Endodermal cell (in vitro differentiated cells): ENCODE data around the gene CLCNKB. TPM values are rescaled to one million over a fixed set of nuclear protein-coding genes. Genes with fewer than 3 reads are reported as not detected.

Source experiments
- DNase-seq: peaks from one replicate; pipeline ENCODE4 v3.0.0-alpha.2; 2017
- H3K27ac ChIP-seq: 2 replicates; pipeline ENCODE4 v1.5.1; 2013; ENCODE audit warnings: mild to moderate bottlenecking, low read depth, low read length, moderate library complexity
- H3K27me3 ChIP-seq: 2 replicates; pipeline ENCODE4 v1.6.1; 2013; ENCODE audit warnings: mild to moderate bottlenecking, low read length, moderate library complexity; ENCODE audit not compliant: insufficient read depth, control insufficient read depth, poor library complexity, severe bottlenecking
- H3K36me3 ChIP-seq: 2 replicates; pipeline ENCODE4 v1.7.0; 2013; ENCODE audit warnings: mild to moderate bottlenecking, low read length, moderate library complexity; ENCODE audit not compliant: control insufficient read depth, insufficient read depth
- H3K4me1 ChIP-seq: one replicate; pipeline ENCODE4 v1.7.0; 2013; ENCODE audit warnings: low read length; ENCODE audit not compliant: control insufficient read depth, insufficient read depth
- H3K4me3 ChIP-seq: 2 replicates; pipeline ENCODE4 v1.5.1; 2013; ENCODE audit warnings: mild to moderate bottlenecking, low read length, moderate library complexity
- H3K9ac ChIP-seq: 2 replicates; pipeline ENCODE4 v1.6.1; 2013; ENCODE audit warnings: mild to moderate bottlenecking, low read length, moderate library complexity; ENCODE audit not compliant: poor library complexity, severe bottlenecking; ENCODE audit errors: extremely low read depth
- H3K9me3 ChIP-seq: 2 replicates; pipeline ENCODE4 v1.6.1; 2013; ENCODE audit warnings: mild to moderate bottlenecking, low read length, moderate library complexity; ENCODE audit not compliant: control insufficient read depth
- H3K27ac Mint-ChIP-seq: 2 replicates; pipeline ENCODE4 v1.8.0; 2020; ENCODE audit warnings: mixed read lengths
- H3K27me3 Mint-ChIP-seq: 2 replicates; pipeline ENCODE4 v1.8.0; 2021; ENCODE audit warnings: mild to moderate bottlenecking, mixed read lengths; ENCODE audit not compliant: insufficient read depth
- H3K36me3 Mint-ChIP-seq: 2 replicates; pipeline ENCODE4 v1.8.0; 2020; ENCODE audit warnings: low read depth, mixed read lengths
- H3K4me1 Mint-ChIP-seq: 2 replicates; pipeline ENCODE4 v1.8.0; 2020; ENCODE audit warnings: mixed read lengths
- H3K4me3 Mint-ChIP-seq: 2 replicates; pipeline ENCODE4 v1.8.0; 2020; ENCODE audit warnings: mild to moderate bottlenecking, moderate library complexity, mixed read lengths
- H3K9me3 Mint-ChIP-seq: 2 replicates; pipeline ENCODE4 v1.8.0; 2020; ENCODE audit warnings: mild to moderate bottlenecking, mixed read lengths
- CTCF ChIP-seq: fragments of 200-600 bp; sonication (generic); conservative IDR thresholded peaks from 2 replicates; pipeline ENCODE4 v1.5.0; 2021; ENCODE audit warnings: antibody characterized with exemption, mild to moderate bottlenecking
- WGBS, 2 experiments: methylation state at CpG; one replicate each; pipeline versions ENCODE4 v1.1.5 to v1.1.7; 2013; ENCODE audit warnings: missing lambda C conversion rate in 2 of 2, mixed read lengths in 1 of 2; ENCODE audit not compliant: insufficient coverage in 1 of 2, insufficient read length in 1 of 2; 5-methylcytosine and 5-hydroxymethylcytosine counted together
- total RNA-seq, 2 donors: library from RNA; stranded (reverse); fragmentation: NEBNext Ultra II Directional in 1 of 2; extraction: Animal tissue kit (Norgen Biotek cat#: 25700) in 1 of 2; gene quantifications; 2 replicates in 1 of 2; 3 replicates in 1 of 2; pipeline ENCODE4 v1.2.1, GENCODE V29; 2021

CLCNKB gene
- total RNA-seq, 2 donors from 2014 or later = 3.6 to 3.7 TPM

DNA sequence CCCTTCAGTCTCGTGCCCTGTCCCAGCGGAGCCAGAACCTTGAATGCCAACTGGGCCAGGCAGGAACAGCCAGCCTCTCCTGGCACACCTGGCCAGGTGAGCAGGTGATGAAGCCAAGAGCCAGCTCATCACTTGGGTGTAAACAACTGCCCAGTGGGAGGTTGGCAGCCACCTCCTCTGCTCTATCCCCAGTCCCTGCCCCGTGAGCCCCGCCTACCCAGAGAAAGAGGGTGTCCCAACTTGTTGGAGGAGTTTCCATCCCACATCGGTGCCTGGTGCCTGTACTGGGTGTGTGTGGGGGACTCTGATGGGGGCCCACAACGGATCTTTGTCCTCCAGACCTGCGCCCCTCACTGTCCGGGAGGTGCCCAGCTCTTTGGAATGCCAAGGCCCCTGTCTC is 47.7 kb downstream of the CLCNKB start:
- Histone ChIP-seq H3K9ac (no peak overlapping the region), H3K27me3 (no peaks in the 10 kb centered on the region), H3K36me3 (no peaks in the 10 kb centered on the region), H3K4me1 (peaks cover 6% of the 10 kb centered on the region), H3K9me3 (no peaks in the 10 kb centered on the region), H3K27ac (no peak overlapping the region), H3K4me3 (no peak overlapping the region)
- Mint-ChIP-seq H3K4me1 (peaks cover 14% of the 10 kb centered on the region), H3K4me3 (no peak overlapping the region), H3K27ac (no peak overlapping the region), H3K9me3 (no peaks in the 10 kb centered on the region), H3K36me3 (no peaks in the 10 kb centered on the region), H3K27me3 (peaks cover 5% of the 10 kb centered on the region)
- WGBS, 2 experiments = 90 to 100% methylated on average over 2 to 8 of the region's 8 CpGs
- DNase-seq = peak; percentile 55
- TF ChIP-seq CTCF = no peak

DNA sequence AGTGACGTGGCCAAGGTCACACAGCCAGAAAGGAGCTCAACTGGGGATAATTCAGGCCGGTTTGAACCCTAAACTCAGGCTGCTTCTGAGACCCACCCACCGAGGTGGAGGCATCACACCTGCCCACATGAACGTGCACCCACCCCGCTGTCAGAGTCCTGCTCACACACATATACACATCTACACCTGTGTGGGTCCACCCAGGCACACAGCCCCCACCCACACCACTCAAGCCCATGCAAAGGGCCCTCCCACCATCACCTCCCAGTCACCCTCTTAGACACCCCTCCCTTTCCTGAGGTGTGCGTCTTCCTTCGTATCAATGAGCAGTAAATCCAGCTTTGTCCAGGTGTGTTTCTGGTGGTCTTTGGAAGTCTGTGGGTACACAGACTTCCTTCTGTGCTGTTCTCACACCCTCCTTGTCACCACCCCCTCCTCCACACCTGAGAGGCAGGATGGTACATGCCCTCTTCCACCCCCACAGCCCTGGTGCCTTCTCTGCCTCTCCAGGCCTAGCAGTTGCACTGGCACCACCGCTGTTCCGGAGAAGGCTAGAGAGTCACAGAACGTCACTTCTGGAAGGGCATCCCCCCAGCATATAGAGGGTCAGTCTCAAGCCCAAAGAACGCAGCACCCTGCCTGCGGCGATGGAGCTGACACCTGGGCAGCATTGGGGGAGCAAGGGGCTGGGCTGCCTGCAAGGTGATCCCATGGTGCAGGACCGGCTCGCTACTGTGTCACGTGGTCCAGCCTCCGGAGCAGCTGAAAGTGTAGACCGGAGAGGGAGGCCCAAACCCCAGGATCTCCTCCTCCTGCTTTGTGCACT is 48.7 kb downstream of the CLCNKB start:
- no peaks in the 10 kb centered on the region for H3K36me3 ChIP-seq
- TF ChIP-seq CTCF = no peak
- Mint-ChIP-seq H3K36me3 (no peaks in the 10 kb centered on the region), H3K4me1 (peaks cover 21% of the 10 kb centered on the region), H3K27ac (no peak overlapping the region), H3K27me3 (peaks cover 7% of the 10 kb centered on the region), H3K9me3 (no peaks in the 10 kb centered on the region), H3K4me3 (no peak overlapping the region)
- no peaks in the 10 kb centered on the region for H3K9me3 ChIP-seq
- no peaks in the 10 kb centered on the region for H3K27me3 ChIP-seq
- peaks cover 6% of the 10 kb centered on the region for H3K4me1 ChIP-seq
- 93 to 95% methylated on average over 13 to 18 of the region's 18 CpGs for WGBS, 2 experiments
- no peak overlapping the region for H3K9ac ChIP-seq
- DNase-seq = peak; percentile 47
- H3K27ac ChIP-seq = no peak overlapping the region
- H3K4me3 ChIP-seq = no peak overlapping the region

GRCh38 chr1:16092923-16093511 is 49.4 kb downstream of the CLCNKB start:
- DNase-seq = peak; percentile 43
- Mint-ChIP-seq H3K9me3 (no peaks in the 10 kb centered on the region), H3K4me3 (no peak overlapping the region), H3K27ac (no peak overlapping the region), H3K4me1 (peaks cover 18% of the 10 kb centered on the region), H3K27me3 (peaks cover 7% of the 10 kb centered on the region), H3K36me3 (no peaks in the 10 kb centered on the region)
- peaks cover 6% of the 10 kb centered on the region for H3K4me1 ChIP-seq
- H3K27me3 ChIP-seq = no peaks in the 10 kb centered on the region
- no peak overlapping the region for H3K9ac ChIP-seq
- H3K4me3 ChIP-seq = no peak overlapping the region
- no peaks in the 10 kb centered on the region for H3K36me3 ChIP-seq
- no peak overlapping the region for H3K27ac ChIP-seq
- 88 to 96% methylated on average over 4 to 9 of the region's 9 CpGs for WGBS, 2 experiments
- TF ChIP-seq CTCF = no peak
- H3K9me3 ChIP-seq = no peaks in the 10 kb centered on the region
